Panc1 (cell line): ENCODE data around the gene SLC46A2. TPM values are rescaled to one million over a fixed set of nuclear protein-coding genes. Genes with fewer than 3 reads are reported as not detected.

Experiments used
- ATAC-seq: fragments of 200-7000 bp; cut with Tn5 transposase; 2 replicates; pipeline ENCODE4 v1.9.1; 2020; ENCODE audit warnings: mild to moderate bottlenecking, moderate library complexity
- BruUV-seq: library from RNA; stranded (reverse); fragments of 400-500 nt; replicated peaks from 2 replicates; lab custom pipeline; 2021; lab: Mats Ljungman, UMichigan
- CTCF ChIA-PET: fragments of 300-600 bp; sonication (Branson Sonifier 250); formaldehyde crosslinking; loops from one replicate; lab custom pipeline; 2022; ENCODE audit warnings: antibody characterized with exemption; lab: Charles Lee
- POLR2A ChIA-PET: fragments of 300-600 bp; sonication (Branson Sonifier 250); formaldehyde crosslinking; loops from one replicate; lab custom pipeline; 2022; ENCODE audit warnings: antibody characterized with exemption; lab: Charles Lee
- DNase-seq: peaks from one replicate; pipeline ENCODE4 v3.0.0-alpha.2; 2010; ENCODE audit warnings: low read depth, low spot score
- H3K27ac ChIP-seq: 2 replicates; pipeline ENCODE4 v1.5.1; 2011; ENCODE audit warnings: mild to moderate bottlenecking, low read length, inconsistent platforms
- H3K27me3 ChIP-seq: fragments of 200-500 bp; sonication (Bioruptor generic); 2 replicates; pipeline ENCODE4 v1.6.0; 2014; ENCODE audit warnings: low read length, inconsistent platforms; ENCODE audit not compliant: control insufficient read depth, insufficient read depth
- H3K36me3 ChIP-seq: fragments of 200-500 bp; sonication (Bioruptor generic); 2 replicates; pipeline ENCODE4 v1.5.1; 2014; ENCODE audit warnings: inconsistent platforms, mild to moderate bottlenecking, low read length, moderate library complexity; ENCODE audit not compliant: control insufficient read depth, insufficient read depth
- H3K4me1 ChIP-seq: 2 replicates; pipeline ENCODE4 v1.5.1; 2011; ENCODE audit warnings: inconsistent platforms, mild to moderate bottlenecking, low read length, moderate library complexity; ENCODE audit not compliant: control insufficient read depth, insufficient read depth
- H3K4me3 ChIP-seq, 2 experiments: 2 replicates each; pipeline ENCODE4 v1.5.1; 2011 to 2012; ENCODE audit warnings: low read depth in 2 of 2, low read length in 2 of 2, mild to moderate bottlenecking in 2 of 2, inconsistent platforms in 1 of 2, moderate library complexity in 1 of 2
- H3K9me3 ChIP-seq: fragments of 200-500 bp; sonication (Bioruptor generic); 2 replicates; pipeline ENCODE4 v1.5.1; 2014; ENCODE audit warnings: low read depth, mild to moderate bottlenecking, inconsistent platforms, low read length, moderate library complexity; ENCODE audit not compliant: control insufficient read depth, insufficient read depth
- CTCF ChIP-seq: fragments of 450-650 bp; IDR thresholded peaks from 2 replicates; pipeline ENCODE4 v1.5.1; 2017; ENCODE audit warnings: mild to moderate bottlenecking
- POLR2AphosphoS5 ChIP-seq: IDR thresholded peaks from 2 replicates; pipeline ENCODE4 v1.6.1; 2012; ENCODE audit warnings: mild to moderate bottlenecking, low read depth, low read length, moderate library complexity
- REST ChIP-seq, 2 experiments: IDR thresholded peaks; 2 replicates each; pipeline ENCODE4 v1.6.1; 2011 to 2012; ENCODE audit warnings: low read depth in 2 of 2, control low read depth in 1 of 2, low read length in 1 of 2, mild to moderate bottlenecking in 1 of 2, moderate library complexity in 1 of 2; ENCODE audit not compliant: insufficient read depth in 1 of 2
- SIN3A ChIP-seq: IDR thresholded peaks from 2 replicates; pipeline ENCODE4 v1.6.1; 2012; ENCODE audit warnings: low read depth, mild to moderate bottlenecking, low read length, moderate library complexity, borderline replicate concordance; ENCODE audit not compliant: insufficient read depth
- TCF7L2 ChIP-seq: IDR thresholded peaks from 2 replicates; pipeline ENCODE4 v1.6.1; 2011; ENCODE audit warnings: mild to moderate bottlenecking, low read depth, low read length, inconsistent platforms
- in situ Hi-C: cut with HindIII; loops from 2 replicates; pipeline ENCODE4 v1.10.0; 2016; ENCODE audit warnings: low sequenced_read_pairs, low pct_unique_long_range_greater_than_20kb
- intact Hi-C: fragments of 100-400 bp; cut with micrococcal nuclease; formaldehyde crosslinking; loops from one replicate; pipeline ENCODE4 v1.10.0; 2022; ENCODE audit not compliant: unreplicated experiment
- total RNA-seq: library from RNA; stranded (reverse); gene quantifications from one replicate; pipeline ENCODE4 v1.2.1, GENCODE V29; 2021; ENCODE audit not compliant: unreplicated experiment

The SLC46A2 gene
- total RNA-seq, 1 experiment from 2014 or later = not detected

GRCh38 chr9:112866662-112867274, 23.9 kb downstream of the SLC46A2 start:
- ChIA-PET CTCF (no interaction called here), POLR2A (no interaction called here)
- Histone ChIP-seq H3K9me3 (no peaks in the 10 kb centered on the region), H3K4me3 (no peak overlapping the region), H3K27ac (no peak overlapping the region), H3K4me1 (no peaks in the 10 kb centered on the region), H3K27me3 (no peaks in the 10 kb centered on the region), H3K36me3 (no peaks in the 10 kb centered on the region)
- TF ChIP-seq REST (IDR thresholded peaks at IDR 0.05; ENCODE audit: insufficient read depth in 1 of 2, low read depth in 2 of 2, low read length in 1 of 2) (no peak), CTCF (no peak), SIN3A (no peak), POLR2AphosphoS5 (no peak), TCF7L2 (no peak)
- in situ Hi-C loops = no loop called here
- ATAC-seq (no peak), DNase-seq (no peak)
- BruUV-seq = no TSS peak
- intact Hi-C loops = no loop called here

- Histone ChIP-seq H3K4me3 (no peak overlapping the region), H3K36me3 (no peaks in the 10 kb centered on the region), H3K4me1 (no peaks in the 10 kb centered on the region), H3K27me3 (no peaks in the 10 kb centered on the region), H3K27ac (no peak overlapping the region), H3K9me3 (no peaks in the 10 kb centered on the region)
- intact Hi-C loops (no loop called here), in situ Hi-C loops (no loop called here)
- ChIA-PET POLR2A (no interaction called here), CTCF (no interaction called here)
- no TSS peak for BruUV-seq
- TF ChIP-seq SIN3A (no peak), TCF7L2 (no peak), CTCF (no peak), POLR2AphosphoS5 (no peak), REST (IDR thresholded peaks at IDR 0.05; ENCODE audit: insufficient read depth in 1 of 2, low read depth in 2 of 2, low read length in 1 of 2) (no peak)
- DNase-seq (no peak), ATAC-seq (no peak)
Observed at GRCh38 chr9:112864982-112865381, 25.7 kb downstream of the SLC46A2 start.
